SH-SY5Y (cell line): Measurements from ENCODE around the gene NUP98.

ENCODE experiments used
- GATA2 ChIP-seq: IDR thresholded peaks from 2 replicates; pipeline ENCODE4 v1.6.1; 2011; ENCODE audit warnings: mild to moderate bottlenecking, low read depth, low read length
- GATA3 ChIP-seq: IDR thresholded peaks from 2 replicates; pipeline ENCODE4 v1.6.1; 2011; ENCODE audit warnings: low read depth, mild to moderate bottlenecking, low read length, moderate library complexity

The NUP98 gene

GRCh38 chr11:3738241-3738640, 59.1 kb downstream of the NUP98 start:
- TF ChIP-seq GATA3 = no peak
- no peak for TF ChIP-seq GATA2

DNA sequence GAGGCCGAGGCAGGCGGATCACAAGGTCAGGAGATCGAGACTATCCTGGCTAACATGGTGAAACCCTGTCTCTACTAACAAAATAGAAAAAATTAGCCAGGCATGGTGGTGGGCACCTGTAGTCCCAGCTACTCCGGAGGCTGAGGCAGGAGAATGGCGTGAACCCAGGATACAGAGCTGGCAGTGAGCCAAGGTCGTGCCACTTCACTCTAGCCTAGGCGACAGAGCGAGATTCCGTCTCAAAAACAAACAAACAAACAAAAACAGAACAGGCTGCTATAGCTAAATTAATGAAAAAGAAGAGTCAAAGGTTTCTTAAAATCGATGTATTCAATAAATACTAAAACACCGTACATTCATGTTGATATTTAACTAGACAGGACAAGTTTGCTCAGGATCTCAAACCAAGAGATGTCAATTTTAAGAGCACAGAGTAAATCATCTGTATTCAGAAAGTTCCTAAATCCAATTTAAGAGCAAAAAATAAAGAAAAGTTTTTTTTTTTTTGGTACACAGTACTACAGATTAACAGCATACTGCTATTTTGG, 59.9 kb downstream of the NUP98 start:
- TF ChIP-seq GATA2 = no peak
- TF ChIP-seq GATA3 = no peak

DNA sequence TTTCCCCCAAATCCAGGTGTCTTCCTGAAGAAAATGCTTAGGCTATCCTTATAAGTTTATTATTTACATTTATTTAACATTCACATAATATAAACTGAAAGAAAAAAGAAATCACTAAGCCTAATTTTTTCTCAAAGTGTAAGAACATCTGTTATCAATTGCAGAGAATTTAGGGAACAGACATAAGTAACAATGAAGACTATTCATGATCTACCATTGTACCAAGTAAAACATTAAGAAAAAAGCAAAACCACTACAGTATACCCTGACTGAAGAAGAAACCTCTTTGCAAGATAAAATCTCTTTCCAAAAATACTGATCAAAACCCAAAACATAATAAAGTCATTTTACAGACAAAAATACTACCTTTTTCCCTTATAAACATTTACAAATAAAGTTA, 60.5 kb downstream of the NUP98 start:
- no peak for TF ChIP-seq GATA2

DNA sequence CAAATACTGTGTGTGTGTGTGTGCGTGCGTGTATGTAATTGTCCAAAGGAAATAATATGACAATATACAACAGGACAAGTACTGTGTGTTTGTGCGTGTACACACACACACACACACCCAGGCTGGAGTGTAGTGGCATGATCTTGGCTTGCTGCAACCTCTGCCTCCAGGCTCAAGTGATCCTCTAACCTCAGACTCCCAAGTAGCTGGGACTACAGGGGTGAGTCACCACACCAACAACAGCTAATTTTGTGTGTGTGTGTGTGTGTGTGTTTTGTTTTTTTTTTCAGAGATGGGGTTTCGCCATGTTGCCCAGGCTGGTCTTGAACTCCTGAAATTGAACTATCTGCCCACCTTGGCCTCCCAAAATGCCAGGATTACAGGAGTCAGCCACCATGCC, 61.5 kb downstream of the NUP98 start:
- TF ChIP-seq GATA2 (no peak), GATA3 (no peak)

GRCh38 chr11:3732671-3733436, 64.5 kb downstream of the NUP98 start:
- TF ChIP-seq GATA3 (no peak), GATA2 (no peak)

DNA sequence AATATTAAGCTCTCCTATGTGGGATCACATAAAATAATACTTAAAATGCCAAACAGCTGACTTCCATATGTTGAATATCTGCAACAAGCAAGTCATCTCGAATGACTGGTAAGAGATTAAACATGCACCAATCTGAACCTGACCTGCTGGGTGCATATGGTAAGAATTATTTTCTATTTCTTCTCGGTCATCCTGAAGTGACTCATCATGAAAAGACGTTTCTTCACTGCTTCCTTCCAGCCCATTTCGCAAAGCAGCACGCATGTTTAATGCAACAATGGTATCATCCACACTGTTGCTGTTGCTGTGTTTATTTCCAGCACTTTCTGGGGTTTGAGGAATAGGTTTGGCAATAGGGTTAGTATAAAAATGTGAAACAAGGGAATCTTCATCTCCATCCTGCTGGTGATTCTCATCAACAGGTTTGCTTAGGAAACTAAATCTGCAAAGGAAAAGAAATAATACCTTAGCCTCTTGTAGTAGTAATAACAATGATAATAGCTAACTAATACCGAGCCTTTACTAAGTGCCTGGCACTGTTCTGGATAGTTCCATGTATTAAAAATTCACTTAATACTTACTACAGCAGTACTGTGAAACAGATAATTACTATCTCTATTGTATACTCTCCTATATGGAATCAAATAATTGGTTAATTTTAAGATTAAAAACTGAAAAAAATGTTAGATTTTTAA, 74.2 kb downstream of the NUP98 start:
- no peak for TF ChIP-seq GATA3
- TF ChIP-seq GATA2 = no peak

GRCh38 chr11:3722100-3722499, 75.3 kb downstream of the NUP98 start:
- TF ChIP-seq GATA2 (no peak), GATA3 (no peak)

GRCh38 chr11:3720997-3721396, 76.4 kb downstream of the NUP98 start:
- TF ChIP-seq GATA3 (no peak), GATA2 (no peak)

DNA sequence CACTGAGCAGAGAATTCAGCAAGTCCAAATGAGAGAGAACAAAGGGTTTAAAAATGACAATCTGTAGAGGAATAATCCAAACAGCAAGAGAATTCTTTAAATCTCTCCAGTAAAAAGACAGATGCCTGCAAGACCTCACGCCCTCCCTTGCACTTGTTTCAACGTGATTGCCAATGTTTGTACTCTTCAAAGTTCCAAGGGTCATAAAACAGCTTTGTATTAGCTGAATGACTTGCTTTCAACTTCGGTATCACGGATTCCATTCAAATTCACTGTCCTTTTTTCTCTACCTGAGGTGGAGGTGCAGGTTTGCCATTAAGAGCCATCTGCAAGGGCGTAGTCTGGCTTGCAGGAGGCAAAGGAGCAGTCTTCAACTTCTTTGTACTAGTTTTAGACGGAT, 85.1 kb downstream of the NUP98 start:
- no peak for TF ChIP-seq GATA2
- TF ChIP-seq GATA3 = no peak

- TF ChIP-seq GATA2 (no peak), GATA3 (no peak)
Measured at GRCh38 chr11:3710485-3711259, 86.7 kb downstream of the NUP98 start.

DNA sequence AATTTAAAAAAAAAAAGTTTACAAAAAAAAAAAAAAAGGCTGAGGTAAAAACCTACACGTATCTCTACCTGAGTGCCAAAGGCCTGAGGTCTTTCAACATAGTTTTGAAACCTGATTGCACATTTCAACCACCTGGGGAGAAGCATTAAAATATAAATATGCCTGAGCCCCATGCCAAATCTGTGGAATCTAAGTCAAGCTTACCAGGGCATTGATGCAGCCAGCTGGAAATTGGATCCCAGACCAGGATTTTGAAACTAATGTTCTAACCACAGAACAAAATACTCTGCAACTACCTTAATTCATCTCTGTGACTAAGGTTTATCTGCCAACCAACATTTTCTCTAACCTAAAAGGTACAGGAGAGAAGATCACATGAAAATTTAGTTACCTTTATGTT, 87.4 kb downstream of the NUP98 start:
- no peak for TF ChIP-seq GATA3
- no peak for TF ChIP-seq GATA2

- TF ChIP-seq GATA2 (no peak), GATA3 (no peak)
Measured at GRCh38 chr11:3707176-3707575, 90.2 kb downstream of the NUP98 start.

GRCh38 chr11:3703383-3703782, 94.0 kb downstream of the NUP98 start:
- TF ChIP-seq GATA2 (no peak), GATA3 (no peak)

GRCh38 chr11:3700910-3701309, 96.4 kb downstream of the NUP98 start:
- TF ChIP-seq GATA3 (no peak), GATA2 (no peak)
